Motor neuron (in vitro differentiated cells): ENCODE data around the gene ZFAND3. TPM values are rescaled to one million over a fixed set of nuclear protein-coding genes. Genes with fewer than 3 reads are reported as not detected.

ENCODE experiments used
- ATAC-seq, 8 experiments: fragments of 200-7000 bp; cut with Tn5 transposase; replicated peaks in 6 of 8; 2 replicates each; pipeline ENCODE4 v1.8.0; 2021; ENCODE audit warnings: mild to moderate bottlenecking in 8 of 8, moderate library complexity in 8 of 8
- H3K27ac ChIP-seq, 2 donors: fragments of 250-450 bp; sonication (Bioruptor Pico); 2 replicates each; pipeline ENCODE4 v1.9.0; 2021; ENCODE audit warnings: antibody characterized with exemption in 2 of 2, mild to moderate bottlenecking in 2 of 2, moderate library complexity in 1 of 2
- H3K4me1 ChIP-seq, 2 donors: fragments of 250-450 bp; sonication (Bioruptor Pico); replicated peaks in 1 of 2; 2 replicates each; pipeline ENCODE4 v1.6.1; 2021; ENCODE audit warnings: antibody characterized with exemption in 2 of 2, mild to moderate bottlenecking in 2 of 2, moderate library complexity in 1 of 2
- H3K4me3 ChIP-seq, 5 donors: fragments of 250-450 bp; sonication (Bioruptor Pico); 2 replicates each; pipeline ENCODE4 v1.9.0; 2021; ENCODE audit warnings: antibody characterized with exemption in 5 of 5, mild to moderate bottlenecking in 5 of 5, moderate library complexity in 4 of 5
- WGBS, 10 experiments: fragments of 450-650 bp; shearing (Covaris generic); methylation state at CpG; one replicate each; pipeline ENCODE4 v1.0.0; 2022; 5-methylcytosine and 5-hydroxymethylcytosine counted together
- in situ Hi-C, 9 experiments: fragments of 400-800 bp; cut with MboI; loops; one replicate each; pipeline ENCODE4 v1.15.0; 2021; ENCODE audit warnings: low sequenced_read_pairs in 9 of 9, low pct_unique_long_range_greater_than_20kb in 2 of 9; ENCODE audit not compliant: unreplicated experiment in 9 of 9
- total RNA-seq, 8 experiments: library from RNA; unstranded; fragments of 300-600 nt; gene quantifications; 2 replicates each; pipeline versions ENCODE4 v1.2.3 to v1.2.4, GENCODE V29; 2022

ZFAND3 gene
- total RNA-seq, 8 experiments from 2014 or later = 21.2 to 54.1 (median 39.2) TPM

DNA sequence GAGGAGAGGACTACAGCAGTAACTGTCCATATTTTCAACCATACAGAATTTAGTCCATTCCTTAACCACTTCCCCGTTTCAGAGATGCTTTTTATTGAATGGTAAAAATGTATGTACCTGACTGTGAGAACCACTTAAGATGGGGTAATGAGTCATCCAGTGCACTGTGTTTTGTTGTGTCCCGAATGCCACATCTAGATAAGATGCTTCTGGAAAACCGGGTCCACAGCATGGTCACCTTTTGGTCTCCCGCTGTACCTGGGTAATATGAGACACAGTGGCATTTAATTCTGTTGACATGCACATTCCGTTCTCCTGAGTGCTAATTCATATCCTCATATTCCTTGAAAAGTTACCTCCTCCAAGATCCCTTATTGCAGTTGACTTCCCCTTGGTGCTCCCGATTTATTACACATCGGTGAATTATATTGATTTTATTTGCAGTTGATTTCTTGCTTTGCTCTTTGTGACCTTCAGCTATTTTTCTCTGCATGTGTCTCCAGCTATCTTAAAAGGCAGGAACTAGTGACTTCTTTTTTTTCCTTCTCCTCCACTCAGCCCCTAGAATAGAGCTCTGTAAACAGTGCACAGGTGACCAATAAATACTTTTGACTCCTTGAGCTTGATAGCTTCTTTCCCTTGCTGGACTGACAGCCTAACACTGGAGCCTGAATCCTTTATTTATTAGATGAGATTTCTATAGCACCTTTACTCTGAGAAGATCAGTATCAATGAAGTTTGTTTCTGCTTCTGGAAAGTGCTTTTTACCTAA lies 314.6 kb downstream of the ZFAND3 start:
- H3K4me1 ChIP-seq = peaks cover 11 to 25% of the 10 kb centered on the region in 2 donors
- in situ Hi-C loops = no loop called here
- H3K27ac ChIP-seq = no peak overlapping the region
- no peak overlapping the region for H3K4me3 ChIP-seq
- ATAC-seq = peak in 2 of 8 experiments; percentile 27 to 44
- 60 to 100% (median 81%) methylated on average over 1 to 5 of the region's 7 CpGs for WGBS, 10 experiments

DNA sequence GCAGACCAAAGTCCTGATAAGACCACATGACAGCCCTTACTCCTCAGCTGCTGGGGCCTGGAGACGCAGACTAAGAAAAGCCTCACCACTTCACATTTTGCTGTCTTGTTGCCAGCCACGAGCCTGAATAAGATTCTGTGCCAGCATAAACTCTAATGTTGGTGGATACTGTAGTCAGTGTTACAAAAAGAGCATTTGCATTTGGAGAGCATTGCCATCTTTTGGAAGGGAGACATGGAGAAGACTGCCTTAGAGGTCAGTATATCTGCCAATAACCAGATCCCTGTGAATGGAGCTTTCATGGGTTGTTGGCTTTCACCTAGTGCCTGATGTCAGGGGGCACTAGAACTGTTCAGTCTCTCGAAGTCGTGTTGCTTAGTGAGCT lies 315.2 kb downstream of the ZFAND3 start:
- in situ Hi-C loops = no loop called here
- 63 to 100% (median 94%) methylated on average over 1 to 2 of the region's 4 CpGs; no CpG with 5 or more reads in 5 of the 10 experiments for WGBS, 10 experiments
- Histone ChIP-seq H3K27ac (no peak overlapping the region), H3K4me1 (peaks cover 11 to 25% of the 10 kb centered on the region in 2 donors), H3K4me3 (no peak overlapping the region)
- ATAC-seq = no peak

DNA sequence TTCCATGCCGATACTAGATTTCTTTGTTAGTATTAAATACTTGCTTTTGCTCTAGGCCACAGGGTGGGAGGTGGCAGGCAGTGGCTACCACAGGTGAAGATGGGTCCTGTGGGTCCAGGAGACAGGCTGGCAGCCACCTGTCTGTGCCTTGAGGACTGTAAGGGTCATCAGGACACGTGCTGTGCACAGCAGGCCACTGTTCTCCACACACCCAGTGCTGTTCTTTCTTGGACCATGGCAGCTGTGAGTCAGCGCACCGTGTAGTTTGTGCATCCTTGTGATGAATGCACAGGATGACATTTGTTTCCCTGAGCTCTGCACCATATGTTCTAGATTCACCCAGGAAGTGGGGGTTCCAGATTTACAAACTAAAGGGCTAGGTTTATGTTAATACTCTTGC lies 317.0 kb downstream of the ZFAND3 start:
- WGBS, 10 experiments = 50 to 100% (median 89%) methylated on average over 1 to 4 of the region's 4 CpGs; no CpG with 5 or more reads in 3 of the 10 experiments
- Histone ChIP-seq H3K27ac (no peak overlapping the region), H3K4me1 (peaks cover 11 to 25% of the 10 kb centered on the region in 2 donors), H3K4me3 (no peak overlapping the region)
- in situ Hi-C loops = no loop called here
- peak in 6 of 8 experiments; percentile 5 to 70 (median 34) for ATAC-seq

DNA sequence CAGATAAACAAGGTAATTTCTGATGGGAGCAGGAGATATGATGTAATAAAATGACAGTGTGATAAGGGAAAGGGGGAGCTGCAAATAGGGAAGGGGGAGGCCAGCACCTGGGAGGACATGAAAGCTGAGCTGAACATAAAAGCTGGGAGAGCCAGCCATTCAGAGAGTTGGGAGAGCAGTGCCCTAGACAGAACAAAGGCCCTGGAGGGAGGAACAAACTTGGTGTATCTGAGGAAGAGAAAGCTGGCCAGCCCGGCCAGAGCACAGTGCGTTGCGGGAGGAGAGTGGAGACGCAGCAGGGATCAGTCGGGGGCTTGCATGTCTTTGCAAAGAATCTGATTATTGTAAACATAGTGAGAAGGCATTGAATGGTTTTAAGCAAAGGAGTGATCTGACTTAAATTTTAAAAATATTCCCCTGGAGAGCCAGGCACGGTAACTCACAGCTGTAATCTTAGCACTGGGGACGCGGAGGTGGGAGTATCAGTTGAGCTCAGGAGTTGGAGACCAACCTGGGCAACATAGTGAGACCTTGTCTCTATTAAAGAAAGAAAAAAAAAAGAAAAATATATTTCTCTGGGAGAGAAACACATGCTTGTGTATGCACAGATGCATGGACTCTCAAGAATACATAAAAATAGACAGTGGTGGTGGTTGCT lies 318.2 kb downstream of the ZFAND3 start:
- H3K4me3 ChIP-seq = no peak overlapping the region
- in situ Hi-C loops = no loop called here
- H3K27ac ChIP-seq = no peak overlapping the region
- ATAC-seq = peak in 5 of 8 experiments; percentile 55 to 79 (median 66)
- peaks cover 11 to 25% of the 10 kb centered on the region in 2 donors for H3K4me1 ChIP-seq
- 50 to 98% (median 75%) methylated on average over 2 to 6 of the region's 8 CpGs; no CpG with 5 or more reads in 3 of the 10 experiments for WGBS, 10 experiments

DNA sequence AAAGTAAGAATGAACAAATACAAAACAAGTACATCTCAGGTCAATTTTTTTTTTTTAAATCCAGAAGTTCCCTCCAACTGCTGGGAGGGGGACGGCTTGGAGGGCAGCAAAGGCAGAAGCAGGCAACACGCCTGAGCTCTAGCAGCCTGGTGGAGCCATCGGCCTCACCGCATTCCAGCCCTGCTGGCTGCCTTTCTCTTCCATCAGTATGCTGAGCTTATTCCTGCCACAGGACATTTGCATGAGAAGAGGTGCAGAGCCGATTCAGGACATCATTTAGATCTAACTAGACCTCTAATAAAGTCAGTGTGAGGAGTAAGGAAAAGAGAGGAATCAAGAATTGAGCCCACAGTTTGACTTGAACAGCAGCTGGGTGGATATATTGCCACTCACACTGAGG lies 318.8 kb downstream of the ZFAND3 start:
- in situ Hi-C loops = no loop called here
- no peak for ATAC-seq
- Histone ChIP-seq H3K4me3 (no peak overlapping the region), H3K4me1 (peaks cover 16 to 32% of the 10 kb centered on the region in 2 donors), H3K27ac (no peak overlapping the region)
- WGBS, 10 experiments = 40 to 100% (median 68%) methylated on average over 1 to 5 of the region's 5 CpGs; no CpG with 5 or more reads in 4 of the 10 experiments

DNA sequence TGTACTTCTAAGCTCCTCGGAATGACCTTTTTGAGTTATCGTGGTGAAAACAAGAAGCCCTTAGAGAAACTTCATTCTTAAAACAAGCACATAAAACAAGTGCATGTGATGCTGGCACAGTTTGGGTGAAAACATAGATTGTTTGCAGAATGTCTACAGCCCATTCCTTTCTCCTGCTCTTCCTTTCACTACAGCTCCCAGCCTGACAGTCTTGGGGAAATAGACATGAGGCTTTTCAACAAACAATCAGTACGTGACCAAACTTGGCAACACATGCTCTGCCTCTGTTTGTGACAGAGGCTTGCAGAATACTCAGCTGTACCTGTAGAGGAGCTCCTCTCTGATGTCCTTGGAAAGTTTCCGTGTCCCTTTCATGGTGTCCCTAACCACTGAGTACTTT lies 321.6 kb downstream of the ZFAND3 start:
- in situ Hi-C loops = no loop called here
- ATAC-seq = peak in 4 of 8 experiments; percentile 32 to 78 (median 36)

DNA sequence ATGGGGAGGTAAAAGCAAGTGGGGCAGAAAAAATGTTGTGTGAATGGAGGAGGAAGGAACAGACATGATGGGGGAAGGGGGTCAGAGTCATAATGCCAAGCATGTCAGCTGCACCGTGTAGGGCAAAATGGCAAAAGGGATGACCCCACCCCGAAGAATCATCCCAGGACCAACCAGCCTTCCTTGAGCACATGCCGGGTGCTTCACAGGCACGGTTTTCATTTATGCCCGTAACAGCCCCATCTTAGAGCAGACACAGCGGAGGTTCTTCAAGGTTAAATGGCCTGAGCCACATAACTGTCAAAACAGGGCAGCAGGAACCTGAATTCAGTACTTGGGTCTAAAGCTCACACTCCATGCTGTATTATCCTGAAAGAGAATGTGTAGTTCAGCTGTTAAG lies 322.2 kb downstream of the ZFAND3 start:
- Histone ChIP-seq H3K4me3 (no peak overlapping the region), H3K27ac (no peak overlapping the region), H3K4me1 (peaks cover 19 to 26% of the 10 kb centered on the region in 2 donors)
- WGBS, 10 experiments = 73 to 100% (median 90%) methylated on average over 1 to 6 of the region's 6 CpGs; no CpG with 5 or more reads in 2 of the 10 experiments
- no peak for ATAC-seq
- in situ Hi-C loops = no loop called here

More for the DNA sequence above, 321.6 kb downstream of the ZFAND3 start:
- 50 to 100% (median 90%) methylated on average over 1 to 4 of the region's 4 CpGs; no CpG with 5 or more reads in 2 of the 10 experiments for WGBS, 10 experiments
- Histone ChIP-seq H3K27ac (no peak overlapping the region), H3K4me3 (no peak overlapping the region), H3K4me1 (peaks cover 21 to 22% of the 10 kb centered on the region in 2 donors)

DNA sequence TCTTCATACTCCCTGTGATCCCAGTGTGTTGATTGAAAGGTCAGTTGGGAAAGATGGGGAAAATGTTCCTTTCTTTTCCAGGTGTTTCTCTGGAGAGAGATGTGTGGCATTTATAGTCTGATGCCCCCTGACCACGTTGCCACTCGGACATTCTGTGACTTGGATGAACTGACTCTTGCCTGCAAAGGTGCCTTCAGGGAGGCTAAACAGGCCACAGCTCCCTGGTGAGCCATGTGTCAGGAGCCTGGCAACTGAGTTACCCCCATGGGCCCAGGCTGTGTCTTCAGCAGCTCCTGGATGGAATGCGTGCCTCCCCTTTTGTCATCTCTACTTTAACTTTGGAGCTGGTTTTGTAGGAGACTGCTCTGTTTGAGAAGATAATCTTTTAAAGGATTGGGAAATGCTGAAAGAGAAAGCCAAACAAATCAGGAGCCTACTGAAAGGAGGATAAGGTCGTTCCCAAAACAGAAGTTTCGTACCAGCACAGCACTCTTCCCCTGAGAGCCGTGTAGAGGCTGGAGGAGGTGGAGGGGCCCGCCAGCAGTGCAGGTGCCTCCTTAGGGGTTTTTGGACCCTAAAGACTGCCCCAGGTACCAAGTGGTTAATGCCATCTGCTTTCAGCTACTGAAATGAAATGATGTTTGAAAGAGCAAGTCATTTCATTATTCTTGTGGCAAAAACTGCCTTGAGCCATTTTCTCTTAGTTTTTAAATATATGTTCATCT lies 322.8 kb downstream of the ZFAND3 start:
- Histone ChIP-seq H3K27ac (no peak overlapping the region), H3K4me1 (peaks cover 19 to 29% of the 10 kb centered on the region in 2 donors), H3K4me3 (no peak overlapping the region)
- WGBS, 10 experiments = 76 to 100% (median 90%) methylated on average over 1 to 7 of the region's 7 CpGs; no CpG with 5 or more reads in 1 of the 10 experiments
- in situ Hi-C loops = no loop called here
- no peak for ATAC-seq

DNA sequence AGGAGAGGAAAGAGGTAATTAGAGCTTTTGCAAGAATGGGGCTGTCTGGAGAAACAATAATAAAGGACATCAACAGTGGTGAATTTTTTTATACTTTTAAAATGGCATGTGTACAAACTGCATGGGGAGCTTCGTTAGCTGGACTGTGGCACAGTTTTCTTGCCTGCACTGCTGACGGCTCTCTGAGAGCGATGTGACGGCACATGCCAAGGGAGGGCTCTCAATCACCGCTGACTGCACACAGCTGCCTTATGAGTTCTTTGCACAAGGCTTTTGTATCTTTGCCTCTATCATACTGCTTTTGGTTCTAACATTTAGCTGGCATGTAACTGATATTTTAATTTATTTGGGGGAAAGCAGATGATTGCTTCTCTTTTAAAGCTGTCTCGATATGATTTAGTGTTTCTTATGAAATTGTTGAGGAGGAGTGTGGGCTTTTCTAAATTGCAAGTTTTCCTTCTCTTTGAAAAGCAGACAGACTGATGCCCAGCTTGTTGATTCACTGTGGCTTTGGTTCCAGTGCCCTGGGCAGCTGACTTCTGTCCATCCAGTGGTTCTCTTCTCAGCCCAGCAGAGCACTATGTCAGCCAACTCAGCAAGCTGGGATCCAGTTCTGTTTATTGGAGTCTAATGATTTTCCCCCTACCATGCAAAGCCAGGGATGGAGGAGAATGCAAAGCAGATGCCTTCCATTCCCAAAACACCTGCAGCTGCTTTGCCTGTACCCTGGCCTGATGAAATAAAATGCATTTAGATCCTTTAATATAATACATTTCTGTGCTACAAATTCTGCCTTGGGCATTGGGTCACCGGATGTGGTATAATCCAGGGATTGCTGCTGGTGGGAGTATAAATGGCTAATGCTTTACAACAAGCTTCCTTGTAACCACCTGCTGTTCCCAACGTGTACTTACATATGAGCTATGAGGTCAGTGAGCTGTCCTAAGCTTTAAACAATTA lies 323.9 kb downstream of the ZFAND3 start:
- Histone ChIP-seq H3K4me3 (no peak overlapping the region), H3K4me1 (peaks cover 24 to 32% of the 10 kb centered on the region in 2 donors), H3K27ac (no peak overlapping the region)
- 56 to 90% (median 64%) methylated on average over 1 to 8 of the region's 8 CpGs for WGBS, 10 experiments
- peak in 6 of 8 experiments; percentile 25 to 83 (median 66) for ATAC-seq
- in situ Hi-C loops = no loop called here

DNA sequence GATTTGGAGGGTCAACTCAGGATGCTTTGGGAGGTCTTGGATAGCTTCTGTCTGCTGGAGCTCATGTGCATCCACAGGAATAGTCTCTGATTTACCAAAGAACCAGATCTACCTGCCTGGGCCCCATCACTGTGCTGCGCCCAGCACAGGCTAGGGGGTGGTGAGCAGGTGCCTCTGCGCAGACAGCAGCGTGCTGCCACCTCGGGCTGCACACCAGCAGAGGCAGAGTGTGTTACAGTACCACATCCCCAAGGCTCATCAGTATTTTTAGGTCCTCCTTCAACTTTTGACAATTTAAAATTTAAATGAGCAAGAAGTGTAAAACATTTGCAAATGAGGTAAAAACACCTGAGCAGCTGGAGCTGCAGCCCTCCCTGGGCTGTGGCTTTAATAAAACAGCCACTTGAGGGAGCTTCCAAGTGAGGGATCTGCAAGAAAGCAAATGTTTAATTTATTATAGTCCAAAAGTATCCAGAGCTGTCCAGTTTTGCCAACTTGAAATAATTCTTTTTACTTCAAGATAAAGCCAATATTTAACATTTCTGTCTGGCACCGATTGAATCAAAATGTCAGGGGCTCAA lies 324.9 kb downstream of the ZFAND3 start:
- no peak for ATAC-seq

DNA sequence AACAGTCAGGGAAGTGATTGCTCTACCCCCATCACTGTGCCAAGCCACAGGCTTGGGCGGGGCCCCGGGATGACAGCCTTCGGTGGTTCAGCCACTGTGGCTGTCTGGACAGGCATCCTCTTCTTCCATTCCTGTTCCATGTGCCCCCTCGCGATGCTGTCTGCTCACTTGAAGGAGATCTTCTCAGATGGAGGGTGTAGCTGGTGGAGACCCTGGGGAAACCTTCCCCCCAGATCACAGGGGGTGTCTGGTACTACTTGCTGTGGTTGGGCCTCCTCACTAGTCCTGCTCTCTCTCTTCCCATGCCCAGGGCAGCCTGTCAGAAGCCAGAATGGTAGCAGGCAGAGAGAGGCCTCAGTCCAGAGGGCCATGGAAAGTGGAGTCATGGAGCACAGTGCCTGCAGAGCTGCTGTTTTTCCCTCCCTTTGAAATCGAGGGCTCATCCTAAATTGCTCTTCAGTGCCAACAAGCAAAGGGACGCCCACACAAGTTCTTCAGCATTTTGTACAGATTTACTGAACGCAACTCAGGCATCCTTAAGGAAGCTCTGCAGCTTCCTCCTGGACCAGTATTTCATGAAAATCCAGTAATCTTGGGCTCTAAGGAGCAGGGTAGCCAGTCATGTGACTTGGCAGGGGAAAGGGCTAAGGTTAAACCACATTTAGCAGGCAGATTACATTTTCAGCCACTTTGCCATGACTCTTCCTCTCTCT lies 326.6 kb downstream of the ZFAND3 start:
- WGBS, 10 experiments = 70 to 100% (median 89%) methylated on average over 2 to 6 of the region's 8 CpGs; no CpG with 5 or more reads in 4 of the 10 experiments
- in situ Hi-C loops = no loop called here
- H3K4me1 ChIP-seq = peaks cover 49 to 58% of the 10 kb centered on the region in 2 donors
- no peak for ATAC-seq
- H3K27ac ChIP-seq = no peak overlapping the region
- H3K4me3 ChIP-seq = no peak overlapping the region

More for the DNA sequence above, 324.9 kb downstream of the ZFAND3 start:
- no peak overlapping the region for H3K4me3 ChIP-seq
- WGBS, 10 experiments = 57 to 100% (median 83%) methylated on average over 1 to 4 of the region's 5 CpGs; no CpG with 5 or more reads in 3 of the 10 experiments
- no peak overlapping the region for H3K27ac ChIP-seq
- in situ Hi-C loops = no loop called here
- H3K4me1 ChIP-seq = peaks cover 33 to 41% of the 10 kb centered on the region in 2 donors
